H9 (cell line): ENCODE results near the gene LPCAT1. TPM values are rescaled to one million over a fixed set of nuclear protein-coding genes. Genes with fewer than 3 reads are reported as not detected.
A peak's percentile ranks its signal among the peaks of the same experiment; 100 is the strongest.
"Not testable (repeated sequence)": the region's sequence is repeated elsewhere in the genome, so short reads cannot be mapped to it uniquely, and the experiment has no call there.

Experiments
- DNase-seq: peaks from one replicate; pipeline ENCODE4 v3.0.0-alpha.2; 2017
- H2AFZ ChIP-seq: one replicate; pipeline ENCODE4 v1.6.1; 2013; ENCODE audit warnings: mild to moderate bottlenecking, low read length, control low read depth, moderate library complexity
- H2AK5ac ChIP-seq: 2 replicates; pipeline ENCODE4 v1.6.1; 2013; ENCODE audit warnings: low read length, control low read depth, mixed read lengths; ENCODE audit not compliant: insufficient read length
- H2BK120ac ChIP-seq: one replicate; pipeline ENCODE4 v1.6.1; 2013; ENCODE audit warnings: low read depth, mild to moderate bottlenecking, low read length, control low read depth, inconsistent platforms; ENCODE audit not compliant: poor library complexity, severe bottlenecking
- H2BK12ac ChIP-seq: 2 replicates; pipeline ENCODE4 v1.6.1; 2013; ENCODE audit warnings: low read length, control low read depth, mixed read lengths, low read depth; ENCODE audit not compliant: insufficient read length
- H2BK15ac ChIP-seq: 2 replicates; pipeline ENCODE4 v1.6.1; 2013; ENCODE audit warnings: low read depth, low read length, control low read depth
- H2BK20ac ChIP-seq: one replicate; pipeline ENCODE4 v1.6.1; 2013; ENCODE audit warnings: low read depth, mild to moderate bottlenecking, low read length, control low read depth, inconsistent platforms; ENCODE audit not compliant: poor library complexity, severe bottlenecking
- H2BK5ac ChIP-seq: 2 replicates; pipeline ENCODE4 v1.6.1; 2013; ENCODE audit warnings: low read length, control low read depth, mixed read lengths; ENCODE audit not compliant: insufficient read length
- H3K14ac ChIP-seq: 2 replicates; pipeline ENCODE4 v1.6.1; 2013; ENCODE audit warnings: low read length, control low read depth; ENCODE audit not compliant: insufficient read depth
- H3K18ac ChIP-seq: 2 replicates; pipeline ENCODE4 v1.6.1; 2013; ENCODE audit warnings: low read depth, mild to moderate bottlenecking, mixed read lengths, low read length, control low read depth; ENCODE audit not compliant: insufficient read length
- H3K23ac ChIP-seq: 2 replicates; pipeline ENCODE4 v1.6.1; 2013; ENCODE audit warnings: low read length, control low read depth, mixed read lengths, low read depth; ENCODE audit not compliant: insufficient read length
- H3K23me2 ChIP-seq: 2 replicates; pipeline ENCODE4 v1.6.1; 2013; ENCODE audit warnings: low read depth, mild to moderate bottlenecking, mixed read lengths, low read length, control low read depth; ENCODE audit not compliant: insufficient read length, poor library complexity, severe bottlenecking
- H3K27ac ChIP-seq: 2 replicates; pipeline ENCODE4 v1.5.1; 2013; ENCODE audit warnings: low read length, control low read depth, mixed read lengths, low read depth; ENCODE audit not compliant: insufficient read length
- H3K27me3 ChIP-seq: 2 replicates; pipeline ENCODE4 v1.6.1; 2013; ENCODE audit warnings: low read length, control low read depth, inconsistent platforms; ENCODE audit not compliant: insufficient read depth
- H3K4ac ChIP-seq: 2 replicates; pipeline ENCODE4 v1.6.1; 2013; ENCODE audit warnings: low read depth, mild to moderate bottlenecking, control low read depth, inconsistent platforms, low read length, moderate library complexity
- H3K4me1 ChIP-seq: 2 replicates; pipeline ENCODE4 v1.6.1; 2013; ENCODE audit warnings: low read length, control low read depth, inconsistent platforms; ENCODE audit not compliant: insufficient read depth
- H3K4me2 ChIP-seq: 2 replicates; pipeline ENCODE4 v1.6.1; 2013; ENCODE audit warnings: low read length, control low read depth, mixed read lengths; ENCODE audit not compliant: insufficient read length, insufficient read depth
- H3K56ac ChIP-seq: 2 replicates; pipeline ENCODE4 v1.6.1; 2013; ENCODE audit warnings: low read depth, mild to moderate bottlenecking, mixed read lengths, low read length, control low read depth; ENCODE audit not compliant: insufficient read length
- H3K79me1 ChIP-seq: 2 replicates; pipeline ENCODE4 v1.6.1; 2013; ENCODE audit warnings: low read depth, mild to moderate bottlenecking, moderate library complexity, low read length, control low read depth, inconsistent platforms; ENCODE audit not compliant: insufficient read depth, poor library complexity, severe bottlenecking
- H3K79me2 ChIP-seq: 2 replicates; pipeline ENCODE4 v1.6.1; 2013; ENCODE audit warnings: low read length, control low read depth, inconsistent platforms; ENCODE audit not compliant: insufficient read depth
- H3K9ac ChIP-seq: 2 replicates; pipeline ENCODE4 v1.6.1; 2013; ENCODE audit warnings: low read length, control low read depth, mixed read lengths; ENCODE audit not compliant: insufficient read length; ENCODE audit errors: extremely low read depth
- H3K9me3 ChIP-seq: one replicate; pipeline ENCODE4 v1.6.1; 2013; ENCODE audit warnings: low read depth, low read length, inconsistent platforms; ENCODE audit not compliant: control insufficient read depth
- H3T11ph ChIP-seq: one replicate; pipeline ENCODE4 v1.6.1; 2013; ENCODE audit warnings: mild to moderate bottlenecking, low read length, control low read depth, inconsistent platforms
- H4K20me1 ChIP-seq: one replicate; pipeline ENCODE4 v1.6.1; 2013; ENCODE audit not compliant: control insufficient read depth, insufficient read length, insufficient read depth
- H4K5ac ChIP-seq: 2 replicates; pipeline ENCODE4 v1.6.1; 2013; ENCODE audit warnings: low read depth, mild to moderate bottlenecking, mixed read lengths, low read length, control low read depth; ENCODE audit not compliant: insufficient read length
- H4K8ac ChIP-seq: replicated peaks from 2 replicates; pipeline ENCODE4 v1.6.1; 2013; ENCODE audit warnings: low read length, control low read depth, mixed read lengths, low read depth; ENCODE audit not compliant: insufficient read length
- H4K91ac ChIP-seq: 2 replicates; pipeline ENCODE4 v1.6.1; 2013; ENCODE audit warnings: low read depth, mild to moderate bottlenecking, moderate library complexity, mixed read lengths, low read length, control low read depth; ENCODE audit not compliant: insufficient read length
- H3K27ac Mint-ChIP-seq, 3 experiments: 2 replicates in 2 of 3; 3 replicates in 1 of 3; pipeline ENCODE4 v1.8.0; 2020 to 2021; ENCODE audit warnings: mixed read lengths in 3 of 3, mild to moderate bottlenecking in 1 of 3, moderate library complexity in 1 of 3
- H3K27me3 Mint-ChIP-seq: 2 replicates; pipeline ENCODE4 v1.8.0; 2021; ENCODE audit warnings: low read depth, mild to moderate bottlenecking, moderate library complexity, mixed read lengths
- H3K36me3 Mint-ChIP-seq, 3 experiments: 2 replicates in 2 of 3; 3 replicates in 1 of 3; pipeline ENCODE4 v1.8.0; 2020 to 2021; ENCODE audit warnings: low read depth in 3 of 3, mixed read lengths in 3 of 3; ENCODE audit not compliant: insufficient read depth in 1 of 3
- H3K4me1 Mint-ChIP-seq, 2 experiments: 2 replicates each; pipeline ENCODE4 v1.8.0; 2020; ENCODE audit warnings: mixed read lengths in 2 of 2
- H3K4me3 Mint-ChIP-seq, 2 experiments: 2 replicates in 1 of 2; 3 replicates in 1 of 2; pipeline ENCODE4 v1.8.0; 2020 to 2021; ENCODE audit warnings: mild to moderate bottlenecking in 2 of 2, mixed read lengths in 2 of 2, moderate library complexity in 1 of 2
- H3K9me3 Mint-ChIP-seq, 2 experiments: 2 replicates in 1 of 2; 3 replicates in 1 of 2; pipeline ENCODE4 v1.8.0; 2020; ENCODE audit warnings: mild to moderate bottlenecking in 2 of 2, mixed read lengths in 2 of 2, moderate library complexity in 1 of 2
- WGBS: extraction: QIAGEN DNeasy Blood & Tissue Kit; methylation state at CpG from one replicate; pipeline ENCODE4 v1.1.7; 2013; ENCODE audit warnings: missing lambda C conversion rate, low lambda C conversion rate, mixed read lengths; ENCODE audit not compliant: insufficient read length; ENCODE audit errors: extremely low coverage; 5-methylcytosine and 5-hydroxymethylcytosine counted together
- total RNA-seq: library from RNA; stranded (reverse); gene quantifications from 2 replicates; pipeline ENCODE4 v1.2.1, GENCODE V29; 2021
- TF ChIP-seq, protein P1 (sequence below): fragments of 200-600 bp; sonication (generic); conservative IDR thresholded peaks from 3 replicates; pipeline ENCODE4 v1.8.0; 2021; ENCODE audit warnings: antibody characterized with exemption, mild to moderate bottlenecking

The LPCAT1 gene
- total RNA-seq, 1 experiment from 2014 or later, result 231 TPM

DNA sequence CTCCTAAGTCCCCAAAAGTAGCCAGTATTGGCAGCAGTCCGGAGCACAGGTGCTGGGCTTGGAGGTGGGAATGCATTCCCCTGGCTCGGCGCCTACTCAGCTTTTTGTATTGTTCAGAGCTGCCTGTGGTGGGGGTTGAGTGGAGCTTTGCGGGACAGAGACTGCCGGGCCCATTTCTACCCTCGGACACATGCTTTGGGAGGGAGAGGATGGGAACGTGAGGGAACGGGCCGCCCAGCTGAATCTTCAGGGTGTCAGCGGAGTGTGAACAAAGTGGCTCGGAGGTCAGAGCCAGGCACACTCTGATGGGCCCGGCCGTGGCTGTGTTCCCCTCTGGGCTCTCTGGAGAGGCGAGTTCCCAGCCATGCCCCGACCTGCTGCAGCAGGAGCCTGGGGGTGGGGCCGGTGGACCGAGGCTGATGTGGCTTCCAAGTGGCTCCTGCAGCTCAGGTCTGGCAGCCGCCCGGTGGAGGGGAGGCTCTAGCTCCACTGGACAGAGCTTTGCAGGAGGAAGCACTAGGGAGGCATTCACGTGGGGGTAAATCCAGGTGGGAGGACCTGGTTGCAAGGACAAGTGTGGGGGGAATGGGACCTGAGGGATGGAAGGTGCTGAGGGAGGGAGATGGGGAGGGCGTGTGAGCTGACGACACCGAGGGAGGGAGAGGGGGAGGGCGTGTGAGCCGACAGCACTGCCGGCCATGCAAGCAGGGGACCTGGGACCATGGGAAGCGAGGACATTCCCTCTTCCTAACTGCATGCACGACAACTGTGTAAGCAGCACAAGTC is 47.4 kb downstream of the LPCAT1 start:
- Histone ChIP-seq H2BK120ac (no peak overlapping the region), H2BK12ac (no peak overlapping the region), H3K14ac (no peak overlapping the region), H3K4me2 (no peak overlapping the region), H3T11ph (no peak overlapping the region), H3K79me2 (no peaks in the 10 kb centered on the region), H3K79me1 (no peaks in the 10 kb centered on the region), H4K8ac (no peak overlapping the region), H3K23ac (no peak overlapping the region), H2BK15ac (no peak overlapping the region), H2AFZ (no peak overlapping the region), H3K27ac (no peak overlapping the region), H3K4me1 (no peaks in the 10 kb centered on the region), H4K5ac (no peak overlapping the region), H3K4ac (no peak overlapping the region), H3K27me3 (no peaks in the 10 kb centered on the region), H3K18ac (no peak overlapping the region), H2AK5ac (no peak overlapping the region), H3K9ac (no peak overlapping the region), H4K20me1 (peaks cover 2% of the 10 kb centered on the region), H3K9me3 (no peaks in the 10 kb centered on the region), H4K91ac (no peak overlapping the region), H2BK5ac (no peak overlapping the region), H3K23me2 (no peaks in the 10 kb centered on the region), H2BK20ac (no peak overlapping the region), H3K56ac (no peak overlapping the region)
- no peaks in the 10 kb centered on the region for H3K9me3 Mint-ChIP-seq
- H3K27ac Mint-ChIP-seq, result peak overlapping the region in 1 of 3 experiments; percentile 17; a peak in 3 of 7 replicates
- peaks cover 6 to 9% of the 10 kb centered on the region in 2 experiments for H3K4me1 Mint-ChIP-seq
- H3K4me3 Mint-ChIP-seq, result no peak overlapping the region
- TF ChIP-seq, protein P1, sequence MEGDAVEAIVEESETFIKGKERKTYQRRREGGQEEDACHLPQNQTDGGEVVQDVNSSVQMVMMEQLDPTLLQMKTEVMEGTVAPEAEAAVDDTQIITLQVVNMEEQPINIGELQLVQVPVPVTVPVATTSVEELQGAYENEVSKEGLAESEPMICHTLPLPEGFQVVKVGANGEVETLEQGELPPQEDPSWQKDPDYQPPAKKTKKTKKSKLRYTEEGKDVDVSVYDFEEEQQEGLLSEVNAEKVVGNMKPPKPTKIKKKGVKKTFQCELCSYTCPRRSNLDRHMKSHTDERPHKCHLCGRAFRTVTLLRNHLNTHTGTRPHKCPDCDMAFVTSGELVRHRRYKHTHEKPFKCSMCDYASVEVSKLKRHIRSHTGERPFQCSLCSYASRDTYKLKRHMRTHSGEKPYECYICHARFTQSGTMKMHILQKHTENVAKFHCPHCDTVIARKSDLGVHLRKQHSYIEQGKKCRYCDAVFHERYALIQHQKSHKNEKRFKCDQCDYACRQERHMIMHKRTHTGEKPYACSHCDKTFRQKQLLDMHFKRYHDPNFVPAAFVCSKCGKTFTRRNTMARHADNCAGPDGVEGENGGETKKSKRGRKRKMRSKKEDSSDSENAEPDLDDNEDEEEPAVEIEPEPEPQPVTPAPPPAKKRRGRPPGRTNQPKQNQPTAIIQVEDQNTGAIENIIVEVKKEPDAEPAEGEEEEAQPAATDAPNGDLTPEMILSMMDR, result no peak
- DNase-seq, result no peak
- no peaks in the 10 kb centered on the region for H3K27me3 Mint-ChIP-seq
- WGBS, result no CpG with 5 or more reads among the region's 28 CpGs
- H3K36me3 Mint-ChIP-seq, result peaks cover 48 to 88% (median 80%) of the 10 kb centered on the region in 3 experiments; a peak in 6 of 7 replicates

DNA sequence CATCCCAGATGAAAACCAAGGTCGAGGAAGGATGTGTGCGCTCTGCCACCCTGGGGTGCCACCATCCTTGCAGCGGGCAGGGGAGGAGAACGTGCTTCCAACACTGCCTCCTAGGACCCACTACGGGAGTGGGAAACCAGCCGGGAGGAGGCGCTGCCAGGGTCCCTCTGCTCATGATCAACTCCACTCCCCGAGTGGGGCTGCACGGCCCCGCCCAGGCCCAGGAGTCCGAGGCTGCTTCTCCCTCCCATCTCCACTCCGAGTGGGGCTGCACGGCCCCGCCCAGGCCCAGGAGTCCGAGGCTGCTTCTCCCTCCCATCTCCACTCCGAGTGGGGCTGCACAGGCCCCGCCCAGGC is 48.2 kb downstream of the LPCAT1 start:
- H3K23me2 ChIP-seq, H3K18ac ChIP-seq, H3K4me3 Mint-ChIP-seq, H3K27me3 ChIP-seq, H3K14ac ChIP-seq, H3K27me3 Mint-ChIP-seq, H3K23ac ChIP-seq, H3T11ph ChIP-seq, H2BK20ac ChIP-seq, H3K9me3 ChIP-seq, H2BK5ac ChIP-seq, DNase-seq, H2AK5ac ChIP-seq, H2BK15ac ChIP-seq, H3K4me2 ChIP-seq, H3K27ac Mint-ChIP-seq, H4K5ac ChIP-seq, H4K91ac ChIP-seq, H4K8ac ChIP-seq, H3K9ac ChIP-seq, H3K9me3 Mint-ChIP-seq, H3K56ac ChIP-seq, H3K4ac ChIP-seq, H3K27ac ChIP-seq, H3K4me1 Mint-ChIP-seq, H2BK12ac ChIP-seq, H3K4me1 ChIP-seq, H2AFZ ChIP-seq, H3K79me2 ChIP-seq, H3K79me1 ChIP-seq, H2BK120ac ChIP-seq, H4K20me1 ChIP-seq: not testable (repeated sequence)
- peaks cover 50 to 92% (median 86%) of the 10 kb centered on the region in 3 experiments; a peak in 6 of 7 replicates for H3K36me3 Mint-ChIP-seq
- no CpG with 5 or more reads among the region's 17 CpGs for WGBS
